ENCODE results near the gene CCT8L2.
"Not testable (repeated sequence)": the region's sequence is repeated elsewhere in the genome, so short reads cannot be mapped to it uniquely, and the experiment has no call there.

CCT8L2 gene

GRCh38 chr22:16603448-16603768 is 10.8 kb upstream of the CCT8L2 start:
- no peak for TF ChIP-seq CTCF (conservative IDR thresholded peaks at IDR 0.05; ENCODE audit: control insufficient read depth, insufficient read depth, low read depth, low read length)

GRCh38 chr22:16602728-16603447 is 10.3 kb upstream of the CCT8L2 start:
- DNase-seq (ENCODE audit: low read depth); H3K4me3 ChIP-seq (ENCODE audit: control insufficient read depth, low read depth, low read length): not testable (repeated sequence)

More at GRCh38 chr22:16603448-16603768, 10.8 kb upstream of the CCT8L2 start:
- no peak for DNase-seq (ENCODE audit: low read depth)
- no peak overlapping the region for H3K4me3 ChIP-seq (ENCODE audit: control insufficient read depth, low read depth, low read length)

- H3K4me3 ChIP-seq (ENCODE audit: control insufficient read depth, low read depth, low read length); DNase-seq (ENCODE audit: low read depth): not testable (repeated sequence)
These were observed 9.7 kb upstream of the CCT8L2 start for GRCh38 chr22:16602224-16602727.

GRCh38 chr22:16601437-16602223 is 9.0 kb upstream of the CCT8L2 start:
- no peak for DNase-seq (ENCODE audit: low read depth)
- no peak for TF ChIP-seq CTCF (conservative IDR thresholded peaks at IDR 0.05; ENCODE audit: control insufficient read depth, insufficient read depth, low read depth, low read length)
- H3K4me3 ChIP-seq (ENCODE audit: control insufficient read depth, low read depth, low read length) = no peak overlapping the region

- peak; percentile 11 for DNase-seq (ENCODE audit: low read depth)
- not testable (repeated sequence) for H3K4me3 ChIP-seq (ENCODE audit: control insufficient read depth, low read depth, low read length)
These were observed 8.2 kb upstream of the CCT8L2 start for GRCh38 chr22:16600644-16601436.

GRCh38 chr22:16599648-16600047 is 7.0 kb upstream of the CCT8L2 start:
- not testable (repeated sequence) for H3K4me3 ChIP-seq (ENCODE audit: control insufficient read depth, low read depth, low read length); DNase-seq (ENCODE audit: low read depth)

- H3K4me3 ChIP-seq (ENCODE audit: control insufficient read depth, low read depth, low read length); DNase-seq (ENCODE audit: low read depth): not testable (repeated sequence)
These were observed 2.6 kb upstream of the CCT8L2 start for GRCh38 chr22:16595251-16595650.

- H3K4me3 ChIP-seq (ENCODE audit: control insufficient read depth, low read depth, low read length) = no peak overlapping the region
- TF ChIP-seq CTCF (conservative IDR thresholded peaks at IDR 0.05; ENCODE audit: control insufficient read depth, insufficient read depth, low read depth, low read length) = no peak
- DNase-seq (ENCODE audit: low read depth) = no peak
These were observed 1.4 kb upstream of the CCT8L2 start for GRCh38 chr22:16594026-16594425.

GRCh38 chr22:16592231-16592630 is 379 bp downstream of the CCT8L2 start:
- not testable (repeated sequence) for H3K4me3 ChIP-seq (ENCODE audit: control insufficient read depth, low read depth, low read length); DNase-seq (ENCODE audit: low read depth)

- DNase-seq (ENCODE audit: low read depth); H3K4me3 ChIP-seq (ENCODE audit: control insufficient read depth, low read depth, low read length): not testable (repeated sequence)
These were observed 1.5 kb downstream of the CCT8L2 start for GRCh38 chr22:16591136-16591535.
